Fibroblast of peridontal ligament (primary cell): ENCODE data around the gene SLC39A7.

ENCODE experiments used
- DNase-seq: peaks from one replicate; pipeline ENCODE4 v3.0.0-alpha.2; 2010; ENCODE audit errors: extremely low read depth

SLC39A7 gene

GRCh38 chr6:33236852-33237251, 36.2 kb downstream of the SLC39A7 start:
- DNase-seq: no peak

GRCh38 chr6:33237741-33238140, 37.1 kb downstream of the SLC39A7 start:
- no peak for DNase-seq

GRCh38 chr6:33241968-33242367, 41.3 kb downstream of the SLC39A7 start:
- DNase-seq: no peak

- no peak for DNase-seq
These were observed 42.8 kb downstream of the SLC39A7 start for GRCh38 chr6:33243476-33243875.

GRCh38 chr6:33247977-33248642, 47.4 kb downstream of the SLC39A7 start:
- DNase-seq: peak; percentile 87

- DNase-seq: no peak
These were observed 47.9 kb downstream of the SLC39A7 start for GRCh38 chr6:33248643-33248931.

- DNase-seq: peak; percentile 99
These were observed 48.5 kb downstream of the SLC39A7 start for GRCh38 chr6:33248932-33249731.

- DNase-seq: peak; percentile 82
These were observed 49.3 kb downstream of the SLC39A7 start for GRCh38 chr6:33249732-33250630.

GRCh38 chr6:33250731-33251130, 50.1 kb downstream of the SLC39A7 start:
- DNase-seq: no peak

GRCh38 chr6:33251395-33252012, 50.8 kb downstream of the SLC39A7 start:
- peak; percentile 12 for DNase-seq

GRCh38 chr6:33252759-33253158, 52.1 kb downstream of the SLC39A7 start:
- DNase-seq: peak; percentile 25
